ENCODE data around the gene CCDC175. TPM values are rescaled to one million over a fixed set of nuclear protein-coding genes. Genes with fewer than 3 reads are reported as not detected.

CCDC175 gene
- not detected in 2 replicates for total RNA-seq (2014; rRNA removed; shearing (Covaris generic))

DNA sequence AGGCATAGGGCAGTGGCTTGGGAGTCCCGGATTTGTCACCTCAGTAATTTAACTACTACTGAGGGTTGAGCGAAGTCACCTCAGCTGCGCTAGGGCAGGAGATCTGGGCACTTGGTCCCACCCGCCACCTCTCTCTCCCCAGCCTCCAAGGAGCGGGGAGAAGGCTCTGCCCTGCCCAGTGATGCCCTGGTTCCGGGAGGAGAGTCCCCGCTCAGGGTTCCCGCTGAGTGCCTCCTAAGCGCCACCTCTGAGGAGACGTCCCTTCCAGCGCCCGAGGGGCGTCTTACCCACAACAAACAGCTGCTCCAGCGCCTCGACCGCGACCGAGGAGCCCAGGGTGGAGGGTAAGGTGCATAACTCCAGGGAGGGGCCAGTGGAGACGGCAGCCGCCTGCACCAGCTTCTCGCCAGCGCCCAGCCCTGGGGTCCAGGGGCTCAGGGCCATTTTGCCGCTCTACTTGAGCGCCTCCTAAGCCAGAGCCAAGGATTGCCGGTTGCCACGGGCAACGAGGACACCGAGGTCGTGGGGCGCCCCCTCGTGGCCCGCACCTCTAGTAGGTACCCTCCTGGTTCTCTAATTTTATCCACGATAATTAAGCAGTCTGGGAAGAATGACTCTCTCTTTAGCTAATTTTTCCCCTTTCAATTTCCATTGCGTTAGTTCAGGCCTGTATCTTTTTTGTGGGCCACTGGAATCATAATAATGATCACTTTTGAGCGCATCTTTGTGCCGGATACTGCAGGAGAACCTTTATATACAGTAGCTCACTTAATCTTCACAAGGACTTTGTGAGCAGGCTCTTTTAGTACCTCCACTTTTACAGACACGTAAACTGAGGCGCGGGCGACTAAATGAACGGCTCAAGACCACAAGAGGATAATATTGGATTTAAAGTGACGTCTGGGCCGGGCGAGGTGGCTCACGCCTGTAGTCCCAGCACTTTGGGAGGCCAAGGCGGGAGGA is at the start of gene CCDC175:
Gene CCDC175 (minus strand): TSS at position 481 of the 963 bp plus-strand sequence. CDS start 37 bp downstream, at position 444.
- Histone ChIP-seq H3K9me3 (replicated peaks) (no peaks in the 10 kb centered on the region), H3K4me3 (no peak within 1 kb of the TSS), H3K36me3 (no peaks in the 10 kb centered on the region), H3K4me1 (replicated peaks) (no peaks in the 10 kb centered on the region), H3K27me3 (replicated peaks) (no peaks in the 10 kb centered on the region), H3K27ac (no peak within 1 kb of the TSS)
- DNase-seq (ENCODE audit: low read depth in 1 of 2, low spot score in 2 of 2), result peak in 1 of 2 experiments; percentile 33

DNA sequence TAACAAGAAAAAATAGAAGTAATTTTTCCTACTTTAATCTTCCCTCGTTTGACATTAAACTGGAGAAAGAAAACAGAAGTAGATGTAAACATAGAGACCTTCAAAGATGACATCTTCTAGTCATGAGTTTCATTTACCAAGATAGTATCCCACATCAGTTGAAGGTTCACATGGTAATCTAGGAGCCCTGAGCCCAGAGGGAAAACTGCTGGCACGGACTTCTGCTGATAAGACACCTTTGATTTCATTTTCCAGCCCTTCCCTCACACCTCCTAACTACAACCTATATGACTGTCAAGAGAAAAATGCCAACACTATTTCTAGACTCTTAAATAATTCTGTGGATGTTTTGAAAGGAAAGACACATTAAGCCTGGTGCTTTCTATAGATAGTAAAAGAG is 46.0 kb upstream of the CCDC175 start:
- Histone ChIP-seq H3K4me1 (replicated peaks) (no peaks in the 10 kb centered on the region), H3K36me3 (no peaks in the 10 kb centered on the region), H3K4me3 (no peak overlapping the region), H3K9me3 (replicated peaks) (no peaks in the 10 kb centered on the region), H3K27me3 (replicated peaks) (no peaks in the 10 kb centered on the region), H3K27ac (no peak overlapping the region)
- no peak for DNase-seq (ENCODE audit: low read depth in 1 of 2, low spot score in 2 of 2)

DNA sequence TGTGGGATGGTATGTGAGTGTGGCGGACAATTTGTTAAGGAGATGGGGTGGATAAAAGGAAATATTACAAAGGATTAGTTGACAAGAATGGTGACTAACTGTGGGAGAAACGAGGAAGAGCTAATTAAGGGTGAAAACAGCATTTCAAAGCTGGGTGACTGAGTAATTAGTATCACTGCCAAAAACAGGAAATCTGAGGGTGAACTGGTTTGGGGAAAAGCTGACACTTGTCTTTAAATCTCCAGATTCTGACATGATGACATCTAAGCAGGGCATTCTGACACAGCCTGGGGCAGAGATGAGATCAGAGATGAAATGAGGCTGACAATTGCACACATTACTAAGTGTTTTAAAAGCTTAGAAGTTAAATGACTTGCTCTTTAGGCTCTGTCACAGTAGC is 42.4 kb upstream of the CCDC175 start:
- Histone ChIP-seq H3K27ac (no peak overlapping the region), H3K4me3 (no peak overlapping the region), H3K36me3 (no peaks in the 10 kb centered on the region), H3K4me1 (replicated peaks) (no peaks in the 10 kb centered on the region), H3K27me3 (replicated peaks) (no peaks in the 10 kb centered on the region), H3K9me3 (replicated peaks) (no peaks in the 10 kb centered on the region)
- no peak for DNase-seq (ENCODE audit: low read depth in 1 of 2, low spot score in 2 of 2)

DNA sequence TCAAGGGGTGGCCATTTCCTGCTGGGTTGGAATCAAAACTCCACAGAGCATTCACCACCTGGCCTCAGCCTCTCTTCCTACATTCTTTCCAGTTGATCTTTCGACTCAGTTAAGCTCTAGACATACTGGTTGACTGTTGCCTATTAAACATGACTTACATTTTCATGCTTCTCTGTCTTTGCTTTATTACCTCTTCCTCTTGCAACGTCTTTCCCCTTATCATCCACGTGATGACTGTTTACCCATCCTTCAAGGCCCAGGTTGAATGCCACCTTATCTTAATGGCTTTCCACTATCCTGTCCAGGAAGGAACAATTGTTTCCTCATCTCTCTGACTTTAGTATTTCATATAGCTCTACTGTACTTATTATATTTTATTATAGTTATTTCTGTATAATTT is 24.4 kb upstream of the CCDC175 start:
- no peaks in the 10 kb centered on the region for H3K9me3 ChIP-seq (replicated peaks)
- H3K27ac ChIP-seq, result no peak overlapping the region
- no peaks in the 10 kb centered on the region for H3K36me3 ChIP-seq
- no peak for DNase-seq (ENCODE audit: low read depth in 1 of 2, low spot score in 2 of 2)
- H3K4me1 ChIP-seq (replicated peaks), result no peaks in the 10 kb centered on the region
- no peaks in the 10 kb centered on the region for H3K27me3 ChIP-seq (replicated peaks)
- no peak overlapping the region for H3K4me3 ChIP-seq

DNA sequence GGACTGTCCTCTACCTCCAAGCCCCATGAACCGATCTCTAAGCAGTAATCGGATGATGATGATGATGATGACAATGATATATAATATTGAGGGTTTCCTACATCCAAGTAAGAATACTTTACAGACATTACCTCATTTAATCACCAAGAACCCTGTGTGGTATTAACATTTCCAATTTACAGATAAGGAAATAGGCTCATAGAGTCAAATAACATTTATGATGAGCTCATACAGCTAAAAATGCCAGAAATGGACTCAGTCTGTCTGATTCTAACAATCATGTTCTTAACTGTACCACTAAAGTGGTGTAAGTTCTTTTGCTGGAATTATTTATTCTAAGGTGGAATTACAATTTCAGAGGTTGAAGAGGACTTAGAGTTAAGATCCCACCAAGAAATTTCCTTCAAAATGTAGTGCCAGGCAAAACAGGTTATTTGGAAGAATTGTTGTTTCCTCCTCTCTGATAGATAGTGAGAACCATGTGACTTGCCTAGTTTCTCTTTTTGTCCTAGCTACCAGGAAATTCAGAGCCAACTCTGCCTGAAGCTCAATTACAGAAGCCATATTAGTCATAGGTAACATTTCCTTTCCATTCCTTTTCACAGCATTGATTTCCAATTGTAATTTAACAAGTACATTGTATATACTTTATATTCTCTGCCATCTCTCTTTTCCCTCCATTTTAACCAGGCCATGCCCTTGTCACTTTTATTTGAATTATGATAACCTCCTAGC is 23.8 kb upstream of the CCDC175 start:
- no peaks in the 10 kb centered on the region for H3K27me3 ChIP-seq (replicated peaks)
- no peaks in the 10 kb centered on the region for H3K4me1 ChIP-seq (replicated peaks)
- no peak overlapping the region for H3K4me3 ChIP-seq
- DNase-seq (ENCODE audit: low read depth in 1 of 2, low spot score in 2 of 2), result no peak
- no peaks in the 10 kb centered on the region for H3K9me3 ChIP-seq (replicated peaks)
- H3K27ac ChIP-seq, result no peak overlapping the region
- H3K36me3 ChIP-seq, result no peaks in the 10 kb centered on the region

- Histone ChIP-seq H3K4me1 (replicated peaks) (no peaks in the 10 kb centered on the region), H3K9me3 (replicated peaks) (no peaks in the 10 kb centered on the region), H3K36me3 (no peaks in the 10 kb centered on the region), H3K27me3 (replicated peaks) (no peaks in the 10 kb centered on the region), H3K4me3 (no peak overlapping the region), H3K27ac (no peak overlapping the region)
- DNase-seq (ENCODE audit: low read depth in 1 of 2, low spot score in 2 of 2), result no peak
These were observed 18.5 kb upstream of the CCDC175 start for GRCh38 chr14:59595071-59595470.

GRCh38 chr14:59591641-59592370 is 15.2 kb upstream of the CCDC175 start:
- Histone ChIP-seq H3K9me3 (replicated peaks) (no peaks in the 10 kb centered on the region), H3K27me3 (replicated peaks) (no peaks in the 10 kb centered on the region), H3K4me3 (no peak overlapping the region), H3K4me1 (replicated peaks) (no peaks in the 10 kb centered on the region), H3K27ac (no peak overlapping the region), H3K36me3 (no peaks in the 10 kb centered on the region)
- DNase-seq (ENCODE audit: low read depth in 1 of 2, low spot score in 2 of 2), result no peak

DNA sequence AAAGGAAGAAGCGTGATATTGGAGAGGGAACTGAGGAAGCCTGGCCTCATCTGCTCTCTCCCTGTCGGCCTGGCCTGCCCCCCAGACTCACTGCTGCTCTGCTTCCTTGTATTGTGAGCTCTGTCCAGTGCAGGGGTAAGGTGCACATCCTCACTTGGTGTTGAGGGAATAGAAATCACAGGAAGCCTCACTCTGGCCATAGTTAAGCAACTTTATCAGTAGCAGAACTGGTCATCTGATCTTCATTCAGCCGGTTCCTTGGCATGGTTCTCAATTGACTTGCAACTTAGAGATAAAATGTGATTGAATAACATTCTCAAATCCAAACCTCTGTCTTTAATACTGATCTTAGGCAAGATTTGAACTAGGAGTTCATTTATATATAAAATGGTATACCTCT is 11.5 kb upstream of the CCDC175 start:
- Histone ChIP-seq H3K9me3 (replicated peaks) (no peaks in the 10 kb centered on the region), H3K4me3 (no peak overlapping the region), H3K36me3 (no peaks in the 10 kb centered on the region), H3K27ac (no peak overlapping the region), H3K4me1 (replicated peaks) (no peaks in the 10 kb centered on the region), H3K27me3 (replicated peaks) (no peaks in the 10 kb centered on the region)
- no peak for DNase-seq (ENCODE audit: low read depth in 1 of 2, low spot score in 2 of 2)

DNA sequence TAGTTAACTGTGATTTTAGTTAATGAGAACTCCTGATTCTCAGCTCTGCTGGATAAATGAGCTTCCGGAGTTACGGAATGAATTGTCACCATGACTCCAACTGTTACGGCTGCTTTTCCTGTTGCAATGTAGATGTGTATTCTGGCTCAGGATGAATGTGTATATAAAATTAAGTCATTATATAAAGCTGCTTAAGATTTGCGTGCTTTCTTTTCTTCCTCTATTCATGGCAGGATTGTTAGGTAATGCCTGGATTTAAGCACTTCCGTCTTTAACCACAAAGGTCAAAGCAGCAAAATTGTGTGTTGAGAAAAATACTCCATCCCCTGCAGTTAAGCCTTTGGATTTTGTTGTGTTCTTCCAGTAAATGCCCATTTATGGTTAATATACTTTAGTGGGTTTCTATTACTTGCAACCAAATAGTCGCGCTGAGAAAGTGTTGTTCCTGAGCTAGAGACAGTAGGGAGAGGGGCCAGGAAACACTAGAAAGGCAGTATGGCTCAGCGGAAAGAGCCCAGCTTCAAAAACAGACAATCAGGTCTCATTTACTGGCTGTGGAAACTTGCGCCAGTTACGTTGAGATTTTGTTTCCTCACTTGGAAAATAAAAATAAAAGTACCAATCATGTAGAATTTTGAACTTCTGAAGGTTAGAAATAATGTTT is 9.4 kb upstream of the CCDC175 start:
- DNase-seq (ENCODE audit: low read depth in 1 of 2, low spot score in 2 of 2), result no peak
- Histone ChIP-seq H3K4me3 (no peak overlapping the region), H3K9me3 (replicated peaks) (no peaks in the 10 kb centered on the region), H3K36me3 (no peaks in the 10 kb centered on the region), H3K27me3 (replicated peaks) (no peaks in the 10 kb centered on the region), H3K4me1 (replicated peaks) (no peaks in the 10 kb centered on the region), H3K27ac (no peak overlapping the region)

- H3K9me3 ChIP-seq (replicated peaks), result no peaks in the 10 kb centered on the region
- no peaks in the 10 kb centered on the region for H3K36me3 ChIP-seq
- no peaks in the 10 kb centered on the region for H3K4me1 ChIP-seq (replicated peaks)
- DNase-seq (ENCODE audit: low read depth in 1 of 2, low spot score in 2 of 2), result no peak
- no peaks in the 10 kb centered on the region for H3K27me3 ChIP-seq (replicated peaks)
- H3K27ac ChIP-seq, result no peak overlapping the region
- H3K4me3 ChIP-seq, result no peak overlapping the region
These were observed 7.1 kb upstream of the CCDC175 start for GRCh38 chr14:59583755-59584154.

GRCh38 chr14:59582845-59583509 is 6.4 kb upstream of the CCDC175 start:
- Histone ChIP-seq H3K4me3 (no peak overlapping the region), H3K36me3 (no peaks in the 10 kb centered on the region), H3K27me3 (replicated peaks) (no peaks in the 10 kb centered on the region), H3K9me3 (replicated peaks) (no peaks in the 10 kb centered on the region), H3K4me1 (replicated peaks) (no peaks in the 10 kb centered on the region), H3K27ac (no peak overlapping the region)
- no peak for DNase-seq (ENCODE audit: low read depth in 1 of 2, low spot score in 2 of 2)

DNA sequence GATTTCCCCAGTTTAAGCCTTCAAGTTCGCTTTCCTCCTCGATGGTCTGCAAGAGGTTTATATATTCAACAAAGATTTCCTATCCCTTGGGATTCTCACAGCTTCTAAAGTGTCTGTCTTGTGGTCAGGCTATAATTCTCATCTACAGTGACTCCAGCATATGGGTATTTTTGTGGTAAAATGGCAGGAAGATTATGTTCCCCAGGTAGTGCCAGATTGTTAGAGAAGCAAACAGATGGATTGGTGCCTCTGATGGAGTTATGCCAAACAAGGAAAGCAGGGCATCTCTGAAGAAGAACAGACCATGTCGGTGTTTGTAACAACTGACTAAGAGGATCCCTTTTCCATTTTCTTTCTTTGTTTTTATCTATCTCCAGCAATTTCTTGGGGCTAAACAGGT is 5.5 kb upstream of the CCDC175 start:
- Histone ChIP-seq H3K36me3 (no peaks in the 10 kb centered on the region), H3K27me3 (replicated peaks) (no peaks in the 10 kb centered on the region), H3K4me3 (no peak overlapping the region), H3K4me1 (replicated peaks) (no peaks in the 10 kb centered on the region), H3K9me3 (replicated peaks) (no peaks in the 10 kb centered on the region), H3K27ac (no peak overlapping the region)
- DNase-seq (ENCODE audit: low read depth in 1 of 2, low spot score in 2 of 2), result no peak

GRCh38 chr14:59580911-59581310 is 4.3 kb upstream of the CCDC175 start:
- Histone ChIP-seq H3K27me3 (replicated peaks) (no peaks in the 10 kb centered on the region), H3K27ac (no peak overlapping the region), H3K9me3 (replicated peaks) (no peaks in the 10 kb centered on the region), H3K4me1 (replicated peaks) (no peaks in the 10 kb centered on the region), H3K4me3 (no peak overlapping the region), H3K36me3 (no peaks in the 10 kb centered on the region)
- DNase-seq (ENCODE audit: low read depth in 1 of 2, low spot score in 2 of 2), result no peak
